Measurements from ENCODE around the gene UPK1A.
A peak's percentile ranks its signal among the peaks of the same experiment; 100 is the strongest.
"Not testable (repeated sequence)": the region's sequence is repeated elsewhere in the genome, so short reads cannot be mapped to it uniquely, and the experiment has no call there.

UPK1A gene

GRCh38 chr19:35648017-35648961, 18.0 kb upstream of the UPK1A start, which contains the start of gene COX6B1:
COX6B1 (plus strand) TSS chr19:35648323; CDS start chr19:35651244, 2,921 bp downstream.
- Histone ChIP-seq H3K9me3 (ENCODE audit: control insufficient read depth, low read length) (no peaks in the 10 kb centered on the region), H3K4me2 (ENCODE audit: low read length) (peak within 1 kb of the TSS; percentile 75), H3K9ac (peak within 1 kb of the TSS; percentile 32), H3K4me1 (no peaks in the 10 kb centered on the region), H3K79me2 (peaks cover 17% of the 10 kb centered on the region), H3K36me3 (ENCODE audit: control insufficient read depth, insufficient read depth, low read length) (no peaks in the 10 kb centered on the region), H2AFZ (peak within 1 kb of the TSS; percentile 76), H3K4me3 (ENCODE audit: low read depth, low read length) (peak within 1 kb of the TSS; percentile 95), H3K27me3 (ENCODE audit: control insufficient read depth, insufficient read depth, low read length) (no peaks in the 10 kb centered on the region), H3K27ac (peak within 1 kb of the TSS; percentile 78)
- no peak for TF ChIP-seq CTCF (IDR thresholded peaks at IDR 0.05)

GRCh38 chr19:35650581-35650980, 15.7 kb upstream of the UPK1A start:
- Histone ChIP-seq H3K4me2 (ENCODE audit: low read length) (no peak overlapping the region), H2AFZ (no peak overlapping the region), H3K4me3 (ENCODE audit: low read depth, low read length) (no peak overlapping the region), H3K9me3 (ENCODE audit: control insufficient read depth, low read length) (no peaks in the 10 kb centered on the region), H3K4me1 (no peaks in the 10 kb centered on the region), H3K27me3 (ENCODE audit: control insufficient read depth, insufficient read depth, low read length) (no peaks in the 10 kb centered on the region), H3K36me3 (ENCODE audit: control insufficient read depth, insufficient read depth, low read length) (no peaks in the 10 kb centered on the region), H3K9ac (no peak overlapping the region), H3K79me2 (peaks cover 17% of the 10 kb centered on the region), H3K27ac (no peak overlapping the region)
- no peak for TF ChIP-seq CTCF (IDR thresholded peaks at IDR 0.05)

- H3K36me3 ChIP-seq (ENCODE audit: control insufficient read depth, insufficient read depth, low read length); H3K27ac ChIP-seq; H3K4me3 ChIP-seq (ENCODE audit: low read depth, low read length); H3K4me1 ChIP-seq; H3K79me2 ChIP-seq; H2AFZ ChIP-seq; H3K27me3 ChIP-seq (ENCODE audit: control insufficient read depth, insufficient read depth, low read length); H3K9ac ChIP-seq; H3K4me2 ChIP-seq (ENCODE audit: low read length); H3K9me3 ChIP-seq (ENCODE audit: control insufficient read depth, low read length): not testable (repeated sequence)
Observed at GRCh38 chr19:35654828-35655227, 11.5 kb upstream of the UPK1A start.

GRCh38 chr19:35655600-35655999, 10.7 kb upstream of the UPK1A start:
- Histone ChIP-seq H2AFZ (no peak overlapping the region), H3K9ac (no peak overlapping the region), H3K4me1 (no peaks in the 10 kb centered on the region), H3K36me3 (ENCODE audit: control insufficient read depth, insufficient read depth, low read length) (no peaks in the 10 kb centered on the region), H3K27ac (no peak overlapping the region), H3K9me3 (ENCODE audit: control insufficient read depth, low read length) (no peaks in the 10 kb centered on the region), H3K4me2 (ENCODE audit: low read length) (no peak overlapping the region), H3K79me2 (no peaks in the 10 kb centered on the region), H3K4me3 (ENCODE audit: low read depth, low read length) (no peak overlapping the region), H3K27me3 (ENCODE audit: control insufficient read depth, insufficient read depth, low read length) (no peaks in the 10 kb centered on the region)
- no peak for TF ChIP-seq CTCF (IDR thresholded peaks at IDR 0.05)

GRCh38 chr19:35656700-35657099, 9.6 kb upstream of the UPK1A start:
- H3K4me3 ChIP-seq (ENCODE audit: low read depth, low read length): no peak overlapping the region
- no peaks in the 10 kb centered on the region for H3K9me3 ChIP-seq (ENCODE audit: control insufficient read depth, low read length)
- H3K27me3 ChIP-seq (ENCODE audit: control insufficient read depth, insufficient read depth, low read length): no peaks in the 10 kb centered on the region
- TF ChIP-seq CTCF (IDR thresholded peaks at IDR 0.05): no peak
- no peak overlapping the region for H3K4me2 ChIP-seq (ENCODE audit: low read length)
- no peaks in the 10 kb centered on the region for H3K4me1 ChIP-seq
- H3K9ac ChIP-seq: no peak overlapping the region
- no peak overlapping the region for H3K27ac ChIP-seq
- H3K36me3 ChIP-seq (ENCODE audit: control insufficient read depth, insufficient read depth, low read length): no peaks in the 10 kb centered on the region
- no peaks in the 10 kb centered on the region for H3K79me2 ChIP-seq
- no peak overlapping the region for H2AFZ ChIP-seq

Measured in parathyroid adenoma (tissue), 2 donors.